GM18526 (cell line): ENCODE results near the gene NXPH2.

ENCODE experiments used
- POLR2A ChIP-seq: IDR thresholded peaks from 3 replicates; pipeline ENCODE4 v1.6.1; 2011; ENCODE audit not compliant: insufficient read length; ENCODE audit errors: extremely low read depth

Gene NXPH2

DNA sequence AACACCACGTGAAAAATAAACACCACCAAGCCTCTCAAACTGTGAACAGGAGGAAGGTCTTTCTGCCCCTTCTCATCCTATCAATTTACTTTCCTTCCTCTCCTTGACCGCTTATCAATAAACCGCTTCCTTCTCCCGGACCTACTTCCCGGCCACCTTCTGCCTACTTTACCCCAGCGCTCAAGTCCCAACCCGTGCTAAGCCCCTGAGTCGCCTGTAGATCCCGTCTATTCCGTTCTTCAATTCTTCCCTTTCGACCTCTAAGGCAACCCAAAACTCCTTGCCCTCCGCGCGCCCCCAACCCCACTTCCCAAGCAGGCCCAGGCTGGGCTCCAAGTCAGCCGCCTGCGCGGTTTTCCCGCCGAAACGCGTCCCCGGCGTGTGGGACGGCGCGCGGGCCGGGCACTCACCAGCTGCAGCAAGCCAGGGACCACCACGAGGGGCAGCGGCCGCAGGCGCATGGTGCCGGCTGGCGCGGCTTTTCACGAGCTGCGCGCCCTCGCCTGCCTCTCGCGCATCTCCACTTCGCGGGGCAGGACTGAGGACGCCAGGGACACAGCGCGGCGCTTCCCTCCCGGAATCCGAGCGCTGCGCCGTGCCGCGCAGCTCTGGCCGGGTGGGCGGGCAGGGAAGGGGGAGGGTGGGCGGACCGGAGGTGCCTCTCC is at the start of gene NXPH2:
TSS of gene NXPH2 (minus strand) at position 610 of the 665 bp plus-strand sequence. CDS start at position 461, 149 bp downstream.
- no peak for TF ChIP-seq POLR2A

GRCh38 chr2:138829326-138829919 is 49.2 kb upstream of the NXPH2 start:
- no peak for TF ChIP-seq POLR2A

DNA sequence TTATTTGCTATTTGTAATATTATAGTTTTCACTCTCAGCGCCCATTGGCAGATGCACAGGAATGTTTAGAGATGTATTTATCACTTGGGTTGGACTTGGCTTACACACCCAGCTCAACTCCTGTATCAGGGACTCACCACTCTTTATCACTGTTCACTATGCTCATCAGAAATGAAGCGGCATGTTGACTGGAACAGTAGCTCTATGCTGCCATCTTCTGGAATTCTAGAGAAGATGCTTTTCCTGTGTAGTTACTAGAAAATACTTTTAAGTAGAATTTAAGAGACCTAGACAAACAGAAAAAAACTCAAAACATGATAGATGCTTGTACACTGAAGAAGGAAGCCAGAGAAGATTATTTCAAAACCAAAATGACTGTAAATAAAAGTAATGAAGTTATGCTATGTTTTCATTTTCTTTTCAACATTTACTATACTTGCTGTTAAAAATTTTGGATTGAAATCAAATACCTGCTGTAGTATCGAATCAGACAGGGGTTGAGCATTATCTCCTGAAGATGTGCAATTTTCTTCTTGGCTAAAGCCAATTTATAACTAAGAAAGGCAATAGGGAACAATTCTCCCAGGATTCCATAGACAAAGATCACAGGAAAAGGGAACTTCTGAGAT is 47.4 kb upstream of the NXPH2 start:
- TF ChIP-seq POLR2A, result no peak

GRCh38 chr2:138823666-138824065 is 43.5 kb upstream of the NXPH2 start:
- no peak for TF ChIP-seq POLR2A

- TF ChIP-seq POLR2A, result no peak
These were observed 39.8 kb upstream of the NXPH2 start for GRCh38 chr2:138819964-138820363.

DNA sequence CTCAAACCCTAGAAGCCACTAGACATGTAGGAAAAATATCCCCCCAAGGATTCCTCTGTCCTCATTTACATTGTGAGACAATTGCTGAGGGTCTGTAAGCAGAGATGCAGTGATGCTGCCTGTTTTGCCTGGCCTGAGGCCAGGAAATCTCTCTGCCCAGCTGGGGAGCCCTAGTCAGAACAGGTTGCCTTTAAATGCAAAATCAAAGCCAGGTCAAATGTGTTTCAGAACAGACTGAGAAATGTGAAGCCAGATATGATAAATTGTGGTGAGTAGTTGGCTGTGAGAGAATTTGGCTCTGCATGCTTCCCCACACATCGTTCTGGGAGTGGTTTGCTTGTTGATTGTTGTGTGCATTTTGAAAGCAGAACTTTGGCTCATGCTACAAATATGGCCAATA is 38.4 kb upstream of the NXPH2 start:
- TF ChIP-seq POLR2A, result no peak

GRCh38 chr2:138814123-138814898 is 34.1 kb upstream of the NXPH2 start:
- no peak for TF ChIP-seq POLR2A

GRCh38 chr2:138811431-138811830 is 31.2 kb upstream of the NXPH2 start:
- no peak for TF ChIP-seq POLR2A

DNA sequence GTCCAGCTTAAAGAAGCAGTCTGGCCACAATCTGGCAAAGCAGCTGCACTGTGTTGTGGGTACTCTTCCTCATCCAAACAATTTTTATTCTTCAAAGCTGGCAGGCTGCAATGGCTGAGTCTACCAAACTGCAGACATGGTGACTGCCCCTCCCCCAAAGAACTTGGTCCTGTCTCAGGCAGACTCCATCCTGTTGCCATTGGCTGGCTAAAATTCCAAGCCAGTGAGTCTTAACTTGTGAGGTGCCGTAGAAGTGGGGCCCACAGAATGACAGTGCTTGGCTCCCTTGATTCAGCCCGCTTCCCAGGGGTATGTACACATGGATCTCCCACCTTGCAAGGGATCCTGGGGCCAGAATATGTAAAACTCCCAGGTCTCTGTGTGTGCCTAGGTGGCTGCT is 14.5 kb upstream of the NXPH2 start:
- no peak for TF ChIP-seq POLR2A

GRCh38 chr2:138787053-138787666 is 7.0 kb upstream of the NXPH2 start:
- no peak for TF ChIP-seq POLR2A

- no peak for TF ChIP-seq POLR2A
These were observed 2.2 kb upstream of the NXPH2 start for GRCh38 chr2:138782383-138782782.

DNA sequence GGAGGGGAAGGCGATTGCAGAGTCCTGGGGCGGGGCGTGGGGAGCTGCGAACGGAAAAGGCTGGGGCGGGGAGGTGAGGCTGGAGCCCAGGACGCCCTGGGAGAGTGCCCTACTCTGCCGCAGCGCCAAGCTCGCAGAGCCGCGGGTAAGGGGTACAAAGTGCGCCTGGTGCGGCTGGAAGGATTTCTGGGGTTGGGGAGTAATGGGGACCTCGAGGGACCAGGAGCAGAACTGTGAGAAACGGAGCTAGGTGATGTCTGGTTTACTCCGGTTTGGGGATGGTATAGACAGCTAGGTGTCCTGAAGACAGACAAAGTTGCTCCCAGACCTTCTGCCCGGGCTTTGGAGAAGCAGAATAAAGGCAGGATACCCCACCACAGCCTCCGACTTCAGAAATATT is 718 bp upstream of the NXPH2 start:
- TF ChIP-seq POLR2A, result no peak

DNA sequence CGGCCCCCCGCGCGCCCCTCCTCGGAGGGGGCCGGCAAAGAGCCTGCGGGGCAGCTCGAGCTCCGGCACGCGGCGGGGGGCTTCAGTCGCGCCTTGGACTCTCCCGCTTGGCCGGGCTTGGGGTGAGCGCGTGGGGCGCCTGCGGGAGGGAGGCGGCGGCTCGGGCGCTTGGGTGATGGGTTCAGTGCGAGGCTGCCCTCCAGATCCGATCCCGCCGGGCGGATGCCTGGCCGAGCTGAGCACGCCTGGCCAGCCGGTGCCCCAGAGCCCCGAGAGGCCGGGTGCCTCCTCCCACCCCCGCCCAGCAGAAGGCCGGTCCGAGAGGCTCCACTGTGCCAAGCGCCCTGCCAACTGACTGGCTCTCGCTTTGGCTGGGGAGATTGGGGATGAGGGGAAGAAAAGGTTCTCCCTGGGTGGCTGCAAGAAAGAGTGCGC is 273 bp upstream of the NXPH2 start:
- no peak for TF ChIP-seq POLR2A

GRCh38 chr2:138779406-138779780 is 797 bp downstream of the NXPH2 start:
- TF ChIP-seq POLR2A, result no peak

DNA sequence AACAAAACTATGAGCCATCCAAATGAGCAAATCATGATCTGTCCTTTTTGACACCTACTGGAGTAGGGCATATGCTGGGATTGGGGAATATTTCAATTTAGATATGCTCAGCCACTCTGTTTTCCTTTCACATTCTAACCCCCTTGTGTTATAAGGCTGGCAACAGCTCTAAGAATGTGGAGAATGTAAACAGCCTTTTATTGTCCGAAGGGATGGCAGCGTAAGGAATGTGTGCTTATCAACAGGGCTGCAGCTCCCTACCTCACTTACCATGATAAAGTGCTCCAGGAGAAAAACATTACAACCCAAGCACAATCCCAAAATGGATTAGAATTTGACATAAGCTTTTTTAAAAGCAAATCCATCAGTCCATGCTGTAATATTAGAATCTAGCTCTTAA is 2.2 kb downstream of the NXPH2 start:
- TF ChIP-seq POLR2A, result no peak
